Activated CD4-positive, alpha-beta T cell treated with anti-CD3 and anti-CD28 coated beads, Interleukin-2, amount 50 U/mL, for 24 hours (primary cell): ENCODE measurements around the gene VPS9D1.

Experiments
- DNase-seq, 2 donors: peaks; one replicate each; pipeline ENCODE4 v3.0.0-alpha.2; 2020; ENCODE audit warnings: low read depth in 1 of 2, low spot score in 1 of 2

The VPS9D1 gene

GRCh38 chr16:89732918-89733242, 12.2 kb upstream of the VPS9D1 start:
- DNase-seq = no peak

GRCh38 chr16:89732142-89732917, 11.6 kb upstream of the VPS9D1 start:
- no peak for DNase-seq

GRCh38 chr16:89730610-89731234, 10.0 kb upstream of the VPS9D1 start:
- DNase-seq = no peak

- no peak for DNase-seq
Observed at GRCh38 chr16:89729863-89730593, 9.3 kb upstream of the VPS9D1 start.

GRCh38 chr16:89729293-89729692, 8.6 kb upstream of the VPS9D1 start:
- no peak for DNase-seq

GRCh38 chr16:89727406-89728120, 6.9 kb upstream of the VPS9D1 start:
- no peak for DNase-seq

GRCh38 chr16:89723279-89724250, 2.9 kb upstream of the VPS9D1 start:
- peak; percentile 31 to 50 for DNase-seq

GRCh38 chr16:89722392-89723278, 1.9 kb upstream of the VPS9D1 start:
- DNase-seq = peak; percentile 35 to 44

GRCh38 chr16:89721546-89722391, 1.1 kb upstream of the VPS9D1 start:
- DNase-seq = peak; percentile 57 to 74

GRCh38 chr16:89720551-89720812, 216 bp downstream of the VPS9D1 start:
- DNase-seq = no peak

GRCh38 chr16:89717688-89718505, 2.8 kb downstream of the VPS9D1 start:
- no peak for DNase-seq

- no peak for DNase-seq
Observed at GRCh38 chr16:89716916-89717687, 3.6 kb downstream of the VPS9D1 start.

GRCh38 chr16:89716493-89716892, 4.2 kb downstream of the VPS9D1 start:
- no peak for DNase-seq

- no peak for DNase-seq
Observed at GRCh38 chr16:89712274-89712781, 8.4 kb downstream of the VPS9D1 start.

GRCh38 chr16:89711601-89712273, 9.0 kb downstream of the VPS9D1 start:
- peak; percentile 72 to 83 for DNase-seq
